ENCODE data around the gene PLEK2.
"Not testable (repeated sequence)": the region's sequence is repeated elsewhere in the genome, so short reads cannot be mapped to it uniquely, and the experiment has no call there.

PLEK2 gene

GRCh38 chr14:67428501-67429031, 16.6 kb upstream of the PLEK2 start:
- DNase-seq (ENCODE audit: low read depth): no peak

- peak; percentile 69 for DNase-seq (ENCODE audit: low read depth)
These were observed 15.1 kb upstream of the PLEK2 start for GRCh38 chr14:67426983-67427606.

GRCh38 chr14:67426161-67426560, 14.2 kb upstream of the PLEK2 start:
- no peak for DNase-seq (ENCODE audit: low read depth)

- no peak for DNase-seq (ENCODE audit: low read depth)
These were observed 13.6 kb upstream of the PLEK2 start for GRCh38 chr14:67425608-67426007.

- DNase-seq (ENCODE audit: low read depth): no peak
These were observed 12.6 kb upstream of the PLEK2 start for GRCh38 chr14:67424539-67424938.

GRCh38 chr14:67423424-67423823, 11.5 kb upstream of the PLEK2 start:
- DNase-seq (ENCODE audit: low read depth): no peak

GRCh38 chr14:67421356-67422224, 9.6 kb upstream of the PLEK2 start:
- no peak for DNase-seq (ENCODE audit: low read depth)

GRCh38 chr14:67420102-67420739, 8.3 kb upstream of the PLEK2 start:
- DNase-seq (ENCODE audit: low read depth): no peak

- no peak for DNase-seq (ENCODE audit: low read depth)
These were observed 6.6 kb upstream of the PLEK2 start for GRCh38 chr14:67418401-67419191.

GRCh38 chr14:67417633-67418032, 5.7 kb upstream of the PLEK2 start:
- DNase-seq (ENCODE audit: low read depth): no peak

- no peak for DNase-seq (ENCODE audit: low read depth)
These were observed 4.8 kb upstream of the PLEK2 start for GRCh38 chr14:67416810-67417209.

- no peak for DNase-seq (ENCODE audit: low read depth)
These were observed 4.1 kb upstream of the PLEK2 start for GRCh38 chr14:67416085-67416484.

GRCh38 chr14:67415610-67416009, 3.6 kb upstream of the PLEK2 start:
- DNase-seq (ENCODE audit: low read depth): not testable (repeated sequence)

GRCh38 chr14:67413806-67414769, 2.1 kb upstream of the PLEK2 start:
- no peak for DNase-seq (ENCODE audit: low read depth)

GRCh38 chr14:67411370-67411769, 595 bp downstream of the PLEK2 start:
- DNase-seq (ENCODE audit: low read depth): no peak

- no peak for DNase-seq (ENCODE audit: low read depth)
These were observed 1.7 kb downstream of the PLEK2 start for GRCh38 chr14:67410313-67410712.

GRCh38 chr14:67409461-67409860, 2.5 kb downstream of the PLEK2 start:
- no peak for DNase-seq (ENCODE audit: low read depth)

GRCh38 chr14:67408122-67408801, 3.7 kb downstream of the PLEK2 start:
- DNase-seq (ENCODE audit: low read depth): not testable (repeated sequence)

GRCh38 chr14:67405771-67406170, 6.2 kb downstream of the PLEK2 start:
- DNase-seq (ENCODE audit: low read depth): no peak

- DNase-seq (ENCODE audit: low read depth): no peak
These were observed 11.5 kb downstream of the PLEK2 start for GRCh38 chr14:67400434-67400833.
